Caco-2 (cell line): ENCODE results near the gene RARRES2. TPM values are rescaled to one million over a fixed set of nuclear protein-coding genes. Genes with fewer than 3 reads are reported as not detected.

ENCODE experiments used
- BruUV-seq: library from RNA; stranded (reverse); fragments of 400-500 nt; replicated peaks from 2 replicates; lab custom pipeline; 2021; lab: Mats Ljungman, UMichigan
- CTCF ChIA-PET: fragments of 300-600 bp; sonication (Branson Sonifier 250); formaldehyde crosslinking; loops from one replicate; lab custom pipeline; 2022; ENCODE audit warnings: antibody characterized with exemption; lab: Charles Lee
- POLR2A ChIA-PET: fragments of 300-600 bp; sonication (Branson Sonifier 250); formaldehyde crosslinking; loops from one replicate; lab custom pipeline; 2022; ENCODE audit warnings: antibody characterized with exemption; lab: Charles Lee
- DNase-seq, 2 experiments: peaks; one replicate each; pipeline versions ENCODE4 v3.0.0 to v3.0.0-alpha.2; 2020 to 2022
- H3K27me3 ChIP-seq: replicated peaks from 2 replicates; pipeline ENCODE4 v1.6.0; 2011; ENCODE audit warnings: low read length; ENCODE audit not compliant: control insufficient read depth, insufficient read depth
- H3K36me3 ChIP-seq: 2 replicates; pipeline ENCODE4 v1.5.1; 2011; ENCODE audit warnings: low read length; ENCODE audit not compliant: control insufficient read depth, insufficient read depth
- H3K4me1 ChIP-seq: fragments of 250-450 bp; sonication (Bioruptor Pico); 2 replicates; pipeline ENCODE4 v1.5.1; 2020; ENCODE audit warnings: mild to moderate bottlenecking
- H3K4me3 ChIP-seq: 2 replicates; pipeline ENCODE4 v1.5.1; 2011; ENCODE audit warnings: low read depth, mild to moderate bottlenecking, control low read depth, low read length
- H3K9me3 ChIP-seq: fragments of 250-450 bp; sonication (Bioruptor Pico); 2 replicates; pipeline ENCODE4 v1.5.1; 2020; ENCODE audit warnings: mild to moderate bottlenecking, moderate library complexity
- H3K27ac Mint-ChIP-seq: one replicate; pipeline ENCODE4 v1.8.0; 2022; ENCODE audit warnings: mixed read lengths; ENCODE audit not compliant: unreplicated experiment
- H3K27me3 Mint-ChIP-seq: one replicate; pipeline ENCODE4 v1.8.0; 2022; ENCODE audit warnings: mixed read lengths; ENCODE audit not compliant: insufficient read depth, unreplicated experiment
- H3K36me3 Mint-ChIP-seq: one replicate; pipeline ENCODE4 v1.8.0; 2022; ENCODE audit warnings: mild to moderate bottlenecking, mixed read lengths; ENCODE audit not compliant: insufficient read depth, unreplicated experiment
- H3K4me1 Mint-ChIP-seq: one replicate; pipeline ENCODE4 v1.8.0; 2022; ENCODE audit warnings: low read depth, mixed read lengths; ENCODE audit not compliant: unreplicated experiment
- H3K4me3 Mint-ChIP-seq: one replicate; pipeline ENCODE4 v1.8.0; 2022; ENCODE audit warnings: mild to moderate bottlenecking, moderate library complexity, mixed read lengths; ENCODE audit not compliant: unreplicated experiment
- H3K9me3 Mint-ChIP-seq: one replicate; pipeline ENCODE4 v1.8.0; 2022; ENCODE audit warnings: mixed read lengths; ENCODE audit not compliant: unreplicated experiment
- CTCF ChIP-seq, 2 experiments: fragments of 200-600 bp in 1 of 2; IDR thresholded peaks; 1 replicate in 1 of 2; 2 replicates in 1 of 2; pipeline versions ENCODE4 v1.5.1 to v1.8.0; 2011 to 2022; ENCODE audit warnings: antibody characterized with exemption in 1 of 2, control low read depth in 1 of 2, inconsistent platforms in 1 of 2, low read depth in 1 of 2, low read length in 1 of 2, mild to moderate bottlenecking in 1 of 2, moderate library complexity in 1 of 2; ENCODE audit not compliant: insufficient read depth in 1 of 2, severe bottlenecking in 1 of 2, unreplicated experiment in 1 of 2
- intact Hi-C: fragments of 100-400 bp; cut with micrococcal nuclease; formaldehyde crosslinking; loops from one replicate; pipeline ENCODE4 v1.10.0; 2022; ENCODE audit not compliant: unreplicated experiment
- total RNA-seq: library from RNA; stranded (reverse); gene quantifications from 2 replicates; pipeline ENCODE4 v1.2.3, GENCODE V29; 2022

RARRES2 gene
- total RNA-seq, 1 experiment from 2014 or later: not detected

DNA sequence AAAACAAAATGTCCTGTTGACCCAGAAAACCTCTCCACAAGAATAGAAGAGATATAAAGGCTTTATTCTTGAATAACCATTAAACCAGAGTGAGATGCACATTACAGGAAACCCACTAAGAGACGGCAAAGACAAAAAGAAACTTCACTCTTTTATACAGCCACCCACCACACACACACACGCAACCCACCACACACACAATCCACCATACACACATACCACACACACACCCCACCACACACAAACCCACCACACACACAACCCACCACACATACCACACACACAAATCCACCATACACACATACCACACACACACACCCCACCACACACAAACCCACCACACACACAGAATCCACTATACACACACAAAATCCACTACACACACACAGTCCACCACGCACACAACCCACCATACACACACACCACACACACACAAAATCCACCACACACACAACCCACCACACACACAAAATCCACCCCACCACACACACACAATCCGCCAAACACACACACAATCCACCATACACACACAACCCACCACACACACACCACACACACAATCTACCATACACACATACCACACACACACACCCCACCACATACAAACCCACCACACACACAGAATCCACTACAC lies 17.7 kb upstream of the RARRES2 start:
- Mint-ChIP-seq H3K27ac (no peak overlapping the region), H3K36me3 (no peaks in the 10 kb centered on the region), H3K27me3 (no peaks in the 10 kb centered on the region), H3K4me3 (no peak overlapping the region), H3K4me1 (peaks cover 11% of the 10 kb centered on the region), H3K9me3 (peaks cover 12% of the 10 kb centered on the region)
- Histone ChIP-seq H3K36me3 (no peaks in the 10 kb centered on the region), H3K4me3 (no peak overlapping the region), H3K27me3 (no peaks in the 10 kb centered on the region), H3K4me1 (no peaks in the 10 kb centered on the region), H3K9me3 (no peaks in the 10 kb centered on the region)
- intact Hi-C loops: no loop called here
- no peak for TF ChIP-seq CTCF (IDR thresholded peaks at IDR 0.05; ENCODE audit: insufficient read depth in 1 of 2, low read depth in 1 of 2, low read length in 1 of 2, severe bottlenecking in 1 of 2, unreplicated experiment in 1 of 2)
- CTCF ChIA-PET: interaction anchor here (1.0 kb wide), 1 partner anchor 19 kb away, joined by 3 read pairs; no protein-coding TSS in a partner anchor
- no peak for DNase-seq
- POLR2A ChIA-PET: no interaction called here
- no TSS peak for BruUV-seq

DNA sequence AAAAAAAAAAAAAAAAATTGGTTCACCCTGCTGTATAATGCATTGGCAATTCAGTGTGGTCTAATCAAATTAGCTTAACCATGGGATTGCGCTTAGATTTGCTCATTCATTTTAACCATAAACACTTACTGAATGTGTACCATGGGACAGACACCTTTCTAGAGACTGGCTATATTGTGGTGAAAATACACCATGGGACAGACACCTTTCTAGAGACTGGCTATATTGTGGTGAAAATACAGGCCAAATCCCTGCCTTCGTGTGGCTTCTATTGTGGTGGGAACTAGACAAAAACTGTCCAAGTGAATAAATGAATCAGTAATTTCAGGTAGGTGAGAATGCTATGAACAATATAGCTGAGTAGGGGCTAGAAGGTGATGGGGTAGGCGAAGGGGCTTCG lies 17.0 kb upstream of the RARRES2 start:
- H3K9me3 ChIP-seq: no peaks in the 10 kb centered on the region
- H3K36me3 Mint-ChIP-seq: no peaks in the 10 kb centered on the region
- H3K4me3 ChIP-seq: no peak overlapping the region
- H3K27me3 ChIP-seq: no peaks in the 10 kb centered on the region
- no peak for TF ChIP-seq CTCF (IDR thresholded peaks at IDR 0.05; ENCODE audit: insufficient read depth in 1 of 2, low read depth in 1 of 2, low read length in 1 of 2, severe bottlenecking in 1 of 2, unreplicated experiment in 1 of 2)
- H3K4me1 ChIP-seq: no peaks in the 10 kb centered on the region
- intact Hi-C loops: no loop called here
- BruUV-seq: no TSS peak
- H3K27me3 Mint-ChIP-seq: no peaks in the 10 kb centered on the region
- POLR2A ChIA-PET: no interaction called here
- peaks cover 12% of the 10 kb centered on the region for H3K9me3 Mint-ChIP-seq
- CTCF ChIA-PET: interaction anchor here (1.0 kb wide), 1 partner anchor 19 kb away, joined by 3 read pairs; no protein-coding TSS in a partner anchor
- no peak overlapping the region for H3K4me3 Mint-ChIP-seq
- H3K4me1 Mint-ChIP-seq: peaks cover 11% of the 10 kb centered on the region
- H3K36me3 ChIP-seq: no peaks in the 10 kb centered on the region
- no peak overlapping the region for H3K27ac Mint-ChIP-seq
- no peak for DNase-seq

DNA sequence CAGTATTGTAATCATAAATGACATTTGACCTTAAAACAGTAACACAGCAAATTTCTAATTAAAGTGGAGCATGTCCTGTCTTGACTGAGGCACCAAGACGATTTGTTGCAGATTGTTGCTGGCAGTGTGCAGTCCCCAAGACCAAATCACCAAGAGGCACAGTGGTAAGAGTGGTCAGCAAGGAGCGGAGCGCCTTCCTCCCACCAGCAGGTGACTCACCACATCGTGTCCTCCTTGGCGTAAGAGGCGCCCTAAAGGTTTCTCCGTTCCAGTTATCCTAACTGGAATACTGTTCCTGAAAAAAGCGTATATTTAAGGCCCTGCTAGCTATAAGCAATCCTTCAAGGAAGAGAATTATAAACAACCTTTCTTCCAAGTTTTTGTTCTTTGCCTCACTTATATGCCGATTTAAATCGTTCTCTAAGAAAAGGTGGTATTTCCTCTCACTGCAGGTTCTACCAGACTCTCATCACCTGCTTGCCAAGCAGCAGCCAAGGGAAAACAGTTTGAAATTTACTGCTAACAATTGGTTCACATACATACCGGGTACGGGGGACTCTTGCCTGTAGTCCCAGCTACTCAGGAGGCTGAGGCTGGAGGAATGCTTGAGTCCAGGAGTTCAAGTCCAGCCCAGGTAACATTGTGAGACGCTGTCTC lies 16.5 kb upstream of the RARRES2 start:
- ChIA-PET CTCF (interaction anchor here (0.5 to 1.0 kb wide), 3 partner anchors 20 to 396 kb away, joined by 3 read pairs; no protein-coding TSS in a partner anchor), POLR2A (no interaction called here)
- no peaks in the 10 kb centered on the region for H3K36me3 Mint-ChIP-seq
- DNase-seq: no peak
- H3K27ac Mint-ChIP-seq: no peak overlapping the region
- H3K4me1 Mint-ChIP-seq: peaks cover 11% of the 10 kb centered on the region
- Histone ChIP-seq H3K4me1 (no peaks in the 10 kb centered on the region), H3K27me3 (no peaks in the 10 kb centered on the region), H3K36me3 (no peaks in the 10 kb centered on the region), H3K4me3 (no peak overlapping the region), H3K9me3 (no peaks in the 10 kb centered on the region)
- peaks cover 12% of the 10 kb centered on the region for H3K9me3 Mint-ChIP-seq
- H3K27me3 Mint-ChIP-seq: no peaks in the 10 kb centered on the region
- TF ChIP-seq CTCF (IDR thresholded peaks at IDR 0.05; ENCODE audit: insufficient read depth in 1 of 2, low read depth in 1 of 2, low read length in 1 of 2, severe bottlenecking in 1 of 2, unreplicated experiment in 1 of 2): peak in 1 of 2 experiments; percentile 12
- intact Hi-C loops: no loop called here
- no peak overlapping the region for H3K4me3 Mint-ChIP-seq
- BruUV-seq: no TSS peak
